Upper lobe of left lung (tissue), 6 donors: Measurements from ENCODE around the gene AZU1. TPM values are rescaled to one million over a fixed set of nuclear protein-coding genes. Genes with fewer than 3 reads are reported as not detected.

Experiments used
- ATAC-seq, 2 donors: fragments of 200-7000 bp; cut with Tn5 transposase; one replicate each; pipeline ENCODE4 v1.9.1; 2022; ENCODE audit warnings: mild to moderate bottlenecking in 2 of 2, moderate library complexity in 2 of 2; ENCODE audit not compliant: low FRiP score in 2 of 2
- DNase-seq, 2 donors: peaks; one replicate each; pipeline ENCODE4 v3.0.0-alpha.2; 2019 to 2020
- H3K27ac ChIP-seq, 4 donors: fragments of 200-600 bp; sonication (generic); one replicate each; pipeline ENCODE4 v1.5.1; 2016 to 2019
- H3K27me3 ChIP-seq, 4 donors: fragments of 200-600 bp; sonication (generic); one replicate each; pipeline ENCODE4 v1.5.1; 2017 to 2019
- H3K36me3 ChIP-seq, 4 donors: fragments of 200-600 bp; sonication (generic); one replicate each; pipeline ENCODE4 v1.5.1; 2016 to 2019
- H3K4me1 ChIP-seq, 4 donors: fragments of 200-600 bp; sonication (generic); one replicate each; pipeline ENCODE4 v1.5.1; 2018 to 2019
- H3K4me3 ChIP-seq, 4 donors: fragments of 200-600 bp; sonication (generic); one replicate each; pipeline ENCODE4 v1.5.1; 2017 to 2019; ENCODE audit warnings: mild to moderate bottlenecking in 2 of 4, moderate library complexity in 1 of 4
- H3K9me3 ChIP-seq, 4 donors: fragments of 200-600 bp; sonication (generic); one replicate each; pipeline ENCODE4 v1.5.1; 2018 to 2019
- EP300 ChIP-seq, 4 donors: sonication (generic); formaldehyde crosslinking; IDR thresholded peaks; one replicate each; pipeline ENCODE4 v1.5.1; 2017; ENCODE audit warnings: antibody characterized with exemption in 4 of 4, control low read depth in 2 of 4
- POLR2A ChIP-seq, 4 donors: fragments of 450-650 bp; IDR thresholded peaks; one replicate each; pipeline ENCODE4 v1.5.1; 2016 to 2017; ENCODE audit warnings: antibody characterized with exemption in 4 of 4, mild to moderate bottlenecking in 2 of 4
- POLR2AphosphoS5 ChIP-seq, 2 donors: sonication (generic); formaldehyde crosslinking; IDR thresholded peaks; one replicate each; pipeline ENCODE4 v1.5.1; 2017; ENCODE audit warnings: antibody characterized with exemption in 2 of 2
- WGBS, 2 donors: methylation state at CpG; one replicate each; pipeline ENCODE4 v1.1.5; 2017 to 2018; 5-methylcytosine and 5-hydroxymethylcytosine counted together
- total RNA-seq, 6 donors: library from RNA; depleted of rRNA in 4 of 6; stranded (reverse); fragments of >200 nt in 4 of 6; gene quantifications; one replicate each; pipeline versions ENCODE4 v1.1.0 to v1.2.1, GENCODE V29; 2016 to 2021
- TF ChIP-seq, protein P1 (sequence below), 6 experiments: fragments of 450-650 bp in 4 of 6; fragments of 200-600 bp in 2 of 6; sonication (generic) in 2 of 6; IDR thresholded peaks; one replicate each; pipeline ENCODE4 v1.5.1; 2016 to 2019; ENCODE audit warnings: antibody characterized with exemption in 6 of 6
- donor health status: DM: no; HTN: no; CAD: no; lungs with moderate emphysema.
- donor health status: DM: no; HTN: yes; CAD: no; lungs with severe emphysema.

The AZU1 gene
- total RNA-seq, 6 donors from 2014 or later, result 2.0 to 13.6 (median 5.3) TPM

GRCh38 chr19:795691-796581, 31.7 kb upstream of the AZU1 start:
- WGBS, 2 donors, result 80 to 82% methylated on average over 9 to 36 of the region's 39 CpGs
- Histone ChIP-seq H3K27ac (peak overlapping the region; percentile 83 to 100 (median 94)), H3K4me3 (peak overlapping the region; percentile 71 to 98 (median 92)), H3K4me1 (peaks cover 42 to 62% (median 58%) of the 10 kb centered on the region in 4 donors), H3K27me3 (no peaks in the 10 kb centered on the region), H3K36me3 (peaks cover 0 to 25% (median 9%) of the 10 kb centered on the region in 4 donors), H3K9me3 (no peaks in the 10 kb centered on the region)
- DNase-seq, result peak in 1 of 2 donors; percentile 56
- ATAC-seq, result no peak
- TF ChIP-seq POLR2A (IDR thresholded peaks at IDR 0.05) (no peak), POLR2AphosphoS5 (IDR thresholded peaks at IDR 0.05) (no peak), EP300 (IDR thresholded peaks at IDR 0.05) (no peak)
- TF ChIP-seq, protein P1, sequence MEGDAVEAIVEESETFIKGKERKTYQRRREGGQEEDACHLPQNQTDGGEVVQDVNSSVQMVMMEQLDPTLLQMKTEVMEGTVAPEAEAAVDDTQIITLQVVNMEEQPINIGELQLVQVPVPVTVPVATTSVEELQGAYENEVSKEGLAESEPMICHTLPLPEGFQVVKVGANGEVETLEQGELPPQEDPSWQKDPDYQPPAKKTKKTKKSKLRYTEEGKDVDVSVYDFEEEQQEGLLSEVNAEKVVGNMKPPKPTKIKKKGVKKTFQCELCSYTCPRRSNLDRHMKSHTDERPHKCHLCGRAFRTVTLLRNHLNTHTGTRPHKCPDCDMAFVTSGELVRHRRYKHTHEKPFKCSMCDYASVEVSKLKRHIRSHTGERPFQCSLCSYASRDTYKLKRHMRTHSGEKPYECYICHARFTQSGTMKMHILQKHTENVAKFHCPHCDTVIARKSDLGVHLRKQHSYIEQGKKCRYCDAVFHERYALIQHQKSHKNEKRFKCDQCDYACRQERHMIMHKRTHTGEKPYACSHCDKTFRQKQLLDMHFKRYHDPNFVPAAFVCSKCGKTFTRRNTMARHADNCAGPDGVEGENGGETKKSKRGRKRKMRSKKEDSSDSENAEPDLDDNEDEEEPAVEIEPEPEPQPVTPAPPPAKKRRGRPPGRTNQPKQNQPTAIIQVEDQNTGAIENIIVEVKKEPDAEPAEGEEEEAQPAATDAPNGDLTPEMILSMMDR (IDR thresholded peaks at IDR 0.05), result no peak

GRCh38 chr19:796692-797527, 30.7 kb upstream of the AZU1 start, which contains the start of gene PTBP1:
TSS of gene PTBP1 (plus strand) at chr19:797452. CDS start at chr19:797498, 46 bp downstream.
- no peaks in the 10 kb centered on the region for H3K9me3 ChIP-seq
- TF ChIP-seq POLR2AphosphoS5 (IDR thresholded peaks at IDR 0.05) (peak; percentile 79), EP300 (IDR thresholded peaks at IDR 0.05) (peak in 1 of 4 donors; percentile 25), POLR2A (IDR thresholded peaks at IDR 0.05) (peak in 2 of 4 donors; percentile 78 to 84)
- TF ChIP-seq, protein P1 (IDR thresholded peaks at IDR 0.05), result peak in 2 of 6 experiments; percentile 5 to 36
- WGBS, 2 donors, result 0% methylated on average over 15 to 29 of the region's 83 CpGs
- DNase-seq, result peak; percentile 99 to 100
- H3K36me3 ChIP-seq, result peaks cover 0 to 35% (median 16%) of the 10 kb centered on the region in 4 donors
- peak within 1 kb of the TSS; percentile 82 to 98 (median 92) for H3K4me3 ChIP-seq
- ATAC-seq, result peak; percentile 94 to 97
- H3K27me3 ChIP-seq, result no peaks in the 10 kb centered on the region
- peak within 1 kb of the TSS; percentile 95 to 100 (median 98) for H3K27ac ChIP-seq
- peaks cover 52 to 65% (median 60%) of the 10 kb centered on the region in 4 donors for H3K4me1 ChIP-seq

- H3K27ac ChIP-seq, result peak overlapping the region; percentile 95 to 100 (median 98)
- H3K4me1 ChIP-seq, result peaks cover 57 to 68% (median 60%) of the 10 kb centered on the region in 4 donors
- H3K9me3 ChIP-seq, result no peaks in the 10 kb centered on the region
- peak overlapping the region; percentile 82 to 98 (median 92) for H3K4me3 ChIP-seq
- DNase-seq (peak; percentile 82 to 98), ATAC-seq (peak; percentile 19 to 66)
- peaks cover 0 to 41% (median 17%) of the 10 kb centered on the region in 4 donors for H3K36me3 ChIP-seq
- no peaks in the 10 kb centered on the region for H3K27me3 ChIP-seq
- 0 to 1% methylated on average over 2 to 66 of the region's 129 CpGs for WGBS, 2 donors
- peak in 2 of 4 donors; percentile 19 to 23 for TF ChIP-seq POLR2A (IDR thresholded peaks at IDR 0.05)
- TF ChIP-seq, protein P1 (IDR thresholded peaks at IDR 0.05), result peak in 4 of 6 experiments; percentile 5 to 51 (median 20)
- TF ChIP-seq EP300 (IDR thresholded peaks at IDR 0.05), result peak in 1 of 4 donors; percentile 80
- TF ChIP-seq POLR2AphosphoS5 (IDR thresholded peaks at IDR 0.05), result peak; percentile 65 to 83
Observed at GRCh38 chr19:797528-798414, 29.9 kb upstream of the AZU1 start.
